Ishikawa (cell line): Measurements from ENCODE around the gene TMEM184B.

Experiments
- CEBPB ChIP-seq: IDR thresholded peaks from 2 replicates; pipeline ENCODE4 v1.6.1; 2012
- CREB1 ChIP-seq: IDR thresholded peaks from 2 replicates; pipeline ENCODE4 v1.6.1; 2012; ENCODE audit warnings: low read depth
- EGR1 ChIP-seq: IDR thresholded peaks from 2 replicates; pipeline ENCODE4 v1.6.1; 2012
- EP300 ChIP-seq: IDR thresholded peaks from 2 replicates; pipeline ENCODE4 v1.6.1; 2012; ENCODE audit warnings: borderline replicate concordance
- FOXM1 ChIP-seq: IDR thresholded peaks from 2 replicates; pipeline ENCODE4 v1.6.1; 2012; ENCODE audit warnings: low read depth, borderline replicate concordance
- NFIC ChIP-seq: IDR thresholded peaks from 2 replicates; pipeline ENCODE4 v1.6.1; 2012
- RAD21 ChIP-seq: IDR thresholded peaks from 2 replicates; pipeline ENCODE4 v1.6.1; 2012; ENCODE audit warnings: low read depth
- TAF1 ChIP-seq: IDR thresholded peaks from 2 replicates; pipeline ENCODE4 v1.6.1; 2012; ENCODE audit warnings: low read depth, mild to moderate bottlenecking
- TCF12 ChIP-seq: IDR thresholded peaks from 2 replicates; pipeline ENCODE4 v1.6.1; 2012; ENCODE audit warnings: low read depth
- TEAD4 ChIP-seq: IDR thresholded peaks from 2 replicates; pipeline ENCODE4 v1.6.1; 2012
- USF1 ChIP-seq: IDR thresholded peaks from 2 replicates; pipeline ENCODE4 v1.6.1; 2012
- YY1 ChIP-seq: IDR thresholded peaks from 2 replicates; pipeline ENCODE4 v1.6.1; 2012; ENCODE audit warnings: low read depth
- ZBTB7A ChIP-seq: IDR thresholded peaks from 2 replicates; pipeline ENCODE4 v1.6.1; 2012; ENCODE audit warnings: low read depth
- TF ChIP-seq, protein P1 (sequence below): IDR thresholded peaks from 2 replicates; pipeline ENCODE4 v1.6.1; 2012
- TF ChIP-seq, protein P2 (sequence below): IDR thresholded peaks from 2 replicates; pipeline ENCODE4 v1.6.1; 2012; ENCODE audit warnings: low read depth, mild to moderate bottlenecking

The TMEM184B gene

DNA sequence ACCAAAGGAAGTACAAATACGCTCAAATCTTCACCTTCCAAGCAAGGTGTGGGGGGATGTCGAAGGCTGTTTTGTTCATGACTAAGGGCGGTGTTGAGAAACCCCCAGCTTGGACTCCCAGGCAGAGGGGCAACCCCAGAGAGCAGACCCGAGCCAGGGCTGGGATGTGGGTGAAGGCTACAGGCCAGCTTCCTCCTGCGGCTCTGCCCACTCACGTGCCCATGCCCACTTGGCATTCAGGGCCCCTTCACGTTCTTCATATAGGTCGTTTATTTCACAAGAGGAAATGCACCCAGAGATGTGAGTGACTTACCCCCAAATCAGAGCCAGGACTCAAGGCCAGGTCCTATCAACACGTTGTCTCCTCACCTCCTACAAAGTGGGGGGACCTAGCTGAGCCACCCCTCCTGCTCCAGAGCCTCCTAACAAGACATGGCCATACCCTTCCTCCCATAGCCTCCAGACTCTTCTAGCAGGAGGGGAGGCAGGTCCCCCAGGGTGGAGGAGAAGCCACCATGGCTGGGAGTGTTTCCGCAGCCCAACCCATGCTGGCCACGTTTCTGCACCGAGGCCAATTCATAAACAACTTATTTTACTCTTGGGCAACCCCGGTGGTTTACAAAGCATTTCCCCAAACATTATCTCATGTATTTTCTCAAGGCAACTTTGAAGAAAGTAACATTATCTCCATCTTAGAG, 22.0 kb downstream of the TMEM184B start:
- TF ChIP-seq CREB1, result no peak
- TF ChIP-seq, protein P1, sequence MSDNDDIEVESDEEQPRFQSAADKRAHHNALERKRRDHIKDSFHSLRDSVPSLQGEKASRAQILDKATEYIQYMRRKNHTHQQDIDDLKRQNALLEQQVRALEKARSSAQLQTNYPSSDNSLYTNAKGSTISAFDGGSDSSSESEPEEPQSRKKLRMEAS, result no peak
- no peak for TF ChIP-seq YY1
- TF ChIP-seq EGR1, result no peak
- TF ChIP-seq, protein P2, sequence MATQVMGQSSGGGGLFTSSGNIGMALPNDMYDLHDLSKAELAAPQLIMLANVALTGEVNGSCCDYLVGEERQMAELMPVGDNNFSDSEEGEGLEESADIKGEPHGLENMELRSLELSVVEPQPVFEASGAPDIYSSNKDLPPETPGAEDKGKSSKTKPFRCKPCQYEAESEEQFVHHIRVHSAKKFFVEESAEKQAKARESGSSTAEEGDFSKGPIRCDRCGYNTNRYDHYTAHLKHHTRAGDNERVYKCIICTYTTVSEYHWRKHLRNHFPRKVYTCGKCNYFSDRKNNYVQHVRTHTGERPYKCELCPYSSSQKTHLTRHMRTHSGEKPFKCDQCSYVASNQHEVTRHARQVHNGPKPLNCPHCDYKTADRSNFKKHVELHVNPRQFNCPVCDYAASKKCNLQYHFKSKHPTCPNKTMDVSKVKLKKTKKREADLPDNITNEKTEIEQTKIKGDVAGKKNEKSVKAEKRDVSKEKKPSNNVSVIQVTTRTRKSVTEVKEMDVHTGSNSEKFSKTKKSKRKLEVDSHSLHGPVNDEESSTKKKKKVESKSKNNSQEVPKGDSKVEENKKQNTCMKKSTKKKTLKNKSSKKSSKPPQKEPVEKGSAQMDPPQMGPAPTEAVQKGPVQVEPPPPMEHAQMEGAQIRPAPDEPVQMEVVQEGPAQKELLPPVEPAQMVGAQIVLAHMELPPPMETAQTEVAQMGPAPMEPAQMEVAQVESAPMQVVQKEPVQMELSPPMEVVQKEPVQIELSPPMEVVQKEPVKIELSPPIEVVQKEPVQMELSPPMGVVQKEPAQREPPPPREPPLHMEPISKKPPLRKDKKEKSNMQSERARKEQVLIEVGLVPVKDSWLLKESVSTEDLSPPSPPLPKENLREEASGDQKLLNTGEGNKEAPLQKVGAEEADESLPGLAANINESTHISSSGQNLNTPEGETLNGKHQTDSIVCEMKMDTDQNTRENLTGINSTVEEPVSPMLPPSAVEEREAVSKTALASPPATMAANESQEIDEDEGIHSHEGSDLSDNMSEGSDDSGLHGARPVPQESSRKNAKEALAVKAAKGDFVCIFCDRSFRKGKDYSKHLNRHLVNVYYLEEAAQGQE, result no peak
- no peak for TF ChIP-seq NFIC
- no peak for TF ChIP-seq TEAD4
- no peak for TF ChIP-seq FOXM1
- no peak for TF ChIP-seq ZBTB7A

- TF ChIP-seq YY1 (no peak), TCF12 (no peak), EP300 (no peak), CREB1 (no peak), TAF1 (no peak), FOXM1 (no peak), EGR1 (no peak), USF1 (no peak), CEBPB (no peak), TEAD4 (no peak), NFIC (no peak), RAD21 (no peak), ZBTB7A (no peak)
- TF ChIP-seq, protein P1, result no peak
- TF ChIP-seq, protein P2, result no peak
These were observed 22.8 kb downstream of the TMEM184B start for GRCh38 chr22:38249803-38250642.

GRCh38 chr22:38249301-38249700, 23.5 kb downstream of the TMEM184B start:
- TF ChIP-seq RAD21 (no peak), NFIC (no peak), TEAD4 (no peak), EGR1 (no peak), CEBPB (no peak), ZBTB7A (no peak)
- TF ChIP-seq, protein P2, result no peak

DNA sequence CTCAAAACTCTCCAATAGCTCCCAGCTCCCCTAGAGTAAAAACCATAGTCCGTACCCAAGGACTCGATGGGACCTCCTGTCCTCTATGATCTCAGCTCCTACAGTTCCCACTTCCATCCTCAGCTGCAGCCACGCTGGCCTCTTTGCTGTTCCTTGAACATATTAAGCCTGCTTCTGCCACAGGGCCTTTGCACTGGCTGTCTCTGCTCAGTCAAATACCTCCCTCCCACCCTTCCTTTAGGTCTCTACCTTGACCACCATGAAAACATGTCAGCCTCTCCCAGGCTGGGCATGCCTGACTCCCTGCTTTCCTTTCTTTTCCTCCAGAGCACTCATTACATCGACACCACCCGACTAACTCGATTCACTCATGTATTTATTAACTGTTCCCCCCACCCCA, 24.5 kb downstream of the TMEM184B start:
- TF ChIP-seq TEAD4 (no peak), CREB1 (no peak), USF1 (no peak), RAD21 (no peak), ZBTB7A (no peak), CEBPB (no peak), YY1 (no peak), TCF12 (no peak), NFIC (no peak), TAF1 (no peak)
- TF ChIP-seq, protein P2, result no peak
- TF ChIP-seq, protein P1, result no peak
